HG03064 (cell line): ENCODE results near the gene ARMC2.
"Not testable (repeated sequence)": the region's sequence is repeated elsewhere in the genome, so short reads cannot be mapped to it uniquely, and the experiment has no call there.

Experiments used
- ATAC-seq: cut with Tn5 transposase; IDR thresholded peaks from one replicate; pipeline ENCODE4 v1.9.1; 2021; ENCODE audit warnings: low read depth; ENCODE audit not compliant: unreplicated experiment

The ARMC2 gene

DNA sequence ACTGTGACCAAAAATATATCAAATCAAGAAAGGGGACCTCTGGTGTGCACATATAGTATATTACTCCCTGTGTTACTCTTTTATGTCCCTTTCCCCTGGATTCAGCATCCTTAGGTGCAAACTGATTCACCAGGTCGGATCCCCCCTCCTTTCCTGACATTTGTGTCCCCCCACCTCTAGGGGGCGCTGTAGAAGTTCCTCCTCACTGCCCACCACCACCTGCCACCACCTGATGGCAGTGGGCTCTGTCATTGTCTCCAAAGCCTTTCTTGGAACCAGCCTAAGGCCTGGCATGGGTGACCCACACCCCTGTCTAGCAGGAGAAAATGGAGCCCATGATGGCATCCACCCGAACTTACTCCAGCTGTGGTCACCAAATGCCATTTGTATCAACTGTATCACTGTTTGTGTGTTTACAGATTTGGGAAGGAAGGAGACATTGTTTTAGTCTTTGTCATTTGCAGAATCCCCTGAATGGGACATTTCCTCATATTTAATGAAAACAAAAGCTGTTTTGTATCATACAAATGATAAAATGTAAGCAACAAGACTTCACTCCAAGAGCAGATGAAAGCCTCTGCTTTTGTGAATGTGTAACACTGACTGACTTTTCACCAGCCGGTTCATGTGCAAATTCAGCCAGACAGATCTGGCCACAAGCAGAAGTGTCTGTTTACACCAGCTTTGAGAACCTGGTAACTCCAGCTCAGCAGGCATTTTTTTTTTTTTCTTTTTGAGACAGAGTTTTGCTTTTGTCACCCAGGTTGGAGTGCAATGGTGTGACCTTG, 66.2 kb downstream of the ARMC2 start:
- ATAC-seq = no peak

DNA sequence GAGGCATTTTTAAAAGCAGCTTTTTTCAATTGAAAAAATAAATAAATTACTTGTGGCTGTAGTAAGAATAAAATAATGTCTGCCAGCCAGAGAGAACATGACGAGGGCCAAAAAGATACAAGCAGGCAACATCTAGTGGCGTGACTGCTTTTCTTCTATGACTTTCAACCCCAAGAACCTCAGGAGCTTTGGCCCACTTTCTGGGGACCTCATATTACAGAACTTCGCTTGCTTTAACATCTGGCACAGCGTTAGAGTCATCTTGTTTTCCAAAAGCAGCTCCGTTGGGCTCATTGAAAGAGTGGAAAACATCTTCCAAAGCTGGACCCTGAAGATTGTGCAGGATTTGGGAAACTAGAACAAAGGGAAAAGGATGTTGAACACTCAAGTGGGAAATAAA, 67.0 kb downstream of the ARMC2 start:
- ATAC-seq = no peak

DNA sequence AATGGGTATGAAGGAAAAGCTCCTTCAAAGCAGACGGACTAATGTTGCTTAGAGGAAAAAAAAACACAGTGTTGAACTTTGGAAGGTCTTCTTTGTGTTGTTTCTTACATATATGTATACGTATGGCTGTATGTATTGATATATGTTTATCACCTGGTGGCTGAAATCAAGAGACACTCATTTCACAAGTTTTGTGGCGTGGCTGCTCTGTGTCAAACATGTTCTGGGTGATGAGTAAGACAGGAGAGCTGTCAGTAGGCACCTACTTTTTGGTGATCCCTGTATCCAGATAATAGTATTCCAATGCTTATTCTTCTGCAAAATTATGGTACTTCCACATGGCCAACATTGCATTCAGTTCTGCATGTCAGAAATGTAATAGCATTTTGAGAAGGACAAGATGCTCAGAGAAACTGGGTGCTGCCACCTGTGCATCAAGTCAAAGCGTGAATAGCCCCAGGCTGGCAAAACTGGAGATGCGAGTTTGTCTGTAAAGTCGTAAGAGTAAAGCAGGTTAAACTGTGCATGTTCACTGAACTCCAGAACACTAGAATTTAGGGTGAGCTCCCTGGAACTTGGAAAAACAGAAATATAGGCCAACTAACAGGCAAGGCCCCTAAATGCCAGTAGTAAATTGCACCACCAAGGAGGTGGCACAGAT, 67.9 kb downstream of the ARMC2 start:
- no peak for ATAC-seq

DNA sequence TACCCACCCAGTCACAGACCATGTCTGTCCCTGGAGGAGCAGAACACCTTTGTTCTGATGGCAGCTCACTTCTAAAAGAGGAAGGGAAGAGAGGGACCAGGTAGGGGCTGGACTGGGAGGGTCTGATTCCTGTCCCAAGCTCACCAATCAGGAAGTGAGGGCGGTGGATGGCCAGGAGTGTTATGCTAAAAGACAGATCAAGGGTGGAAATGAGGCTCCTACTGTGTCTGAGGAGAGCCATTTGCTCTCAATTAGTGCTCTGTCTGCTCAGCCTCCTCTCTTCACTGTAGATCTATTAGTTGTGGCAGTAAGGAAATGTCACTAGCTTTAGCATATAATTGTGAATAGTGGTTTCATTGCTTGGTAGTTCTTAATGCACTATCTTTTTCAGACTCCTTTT, 72.5 kb downstream of the ARMC2 start:
- ATAC-seq = no peak

DNA sequence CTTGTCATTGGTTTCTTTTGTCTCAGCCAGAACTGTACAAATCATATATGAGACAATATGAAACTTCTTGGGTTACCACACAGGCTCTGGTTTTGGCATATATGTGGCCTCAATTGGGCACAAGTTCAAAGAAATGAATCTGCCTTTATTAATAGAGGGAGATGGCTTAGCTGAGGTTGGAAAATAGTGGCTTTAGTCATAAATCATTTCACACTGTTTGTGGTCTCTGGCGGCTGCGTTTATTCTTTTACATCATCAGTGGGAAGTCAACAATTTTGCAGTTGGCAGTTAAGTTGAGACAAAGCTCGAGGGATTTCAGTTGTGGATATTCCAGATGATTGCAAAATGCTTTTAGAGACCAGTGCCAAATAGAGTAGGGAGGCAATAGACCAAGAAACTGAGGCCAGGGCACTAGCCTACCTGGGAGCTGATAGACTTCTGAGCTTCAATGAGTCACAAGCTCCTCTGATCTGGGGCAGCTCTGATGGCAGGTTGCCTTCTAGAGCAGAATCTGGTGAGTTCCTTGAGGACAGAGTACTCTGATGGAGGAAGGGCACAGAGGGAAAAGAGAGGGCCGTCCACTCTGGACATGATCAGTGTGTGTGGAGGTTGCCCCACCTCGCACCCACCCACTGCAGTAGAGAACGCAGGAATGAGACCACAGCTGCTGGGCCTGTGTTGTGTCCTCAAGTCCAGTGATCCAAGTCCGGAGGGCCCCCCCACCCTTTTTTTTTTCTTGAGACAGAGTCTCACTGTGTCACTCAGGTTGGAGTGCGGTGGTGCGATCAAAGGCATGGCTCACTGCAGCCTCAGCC, 73.5 kb downstream of the ARMC2 start:
- ATAC-seq = no peak

DNA sequence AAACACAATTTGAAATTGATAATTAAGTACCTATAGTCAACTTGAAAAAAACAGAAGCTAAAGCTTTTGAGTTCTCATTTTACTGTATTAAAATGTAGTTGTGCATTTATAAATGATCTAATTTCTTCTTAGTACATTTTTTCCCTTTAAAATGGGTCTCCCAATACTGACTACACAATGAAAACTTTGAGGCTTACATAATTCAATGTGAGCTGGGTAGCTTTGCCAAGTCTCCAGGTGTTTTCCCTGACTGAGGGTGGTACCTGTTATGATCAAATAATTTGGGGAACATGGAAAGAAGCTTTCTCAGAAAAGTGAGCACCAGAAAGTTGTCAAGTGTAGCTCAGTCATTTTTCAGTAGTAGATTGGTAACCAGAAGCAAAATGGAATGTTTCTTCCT, 74.3 kb downstream of the ARMC2 start:
- no peak for ATAC-seq

DNA sequence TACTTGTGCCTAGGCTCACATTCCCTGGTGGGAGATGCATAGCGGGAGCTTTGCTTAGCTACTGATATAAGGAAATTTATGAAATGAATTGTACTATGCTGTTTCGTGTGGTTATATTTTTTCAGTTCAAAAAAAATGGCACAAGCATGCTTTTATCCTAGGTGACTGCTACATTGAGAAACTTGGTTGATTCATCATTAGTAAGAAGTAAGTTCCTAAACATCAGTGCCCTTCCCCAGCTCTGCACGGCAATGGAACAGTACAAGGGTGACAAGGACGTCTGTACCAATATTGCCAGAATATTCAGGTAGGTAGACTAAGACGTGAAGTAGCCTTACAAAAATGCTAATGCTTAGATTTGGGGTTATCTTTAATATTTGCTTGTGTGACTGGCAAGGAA, 79.7 kb downstream of the ARMC2 start:
- no peak for ATAC-seq

DNA sequence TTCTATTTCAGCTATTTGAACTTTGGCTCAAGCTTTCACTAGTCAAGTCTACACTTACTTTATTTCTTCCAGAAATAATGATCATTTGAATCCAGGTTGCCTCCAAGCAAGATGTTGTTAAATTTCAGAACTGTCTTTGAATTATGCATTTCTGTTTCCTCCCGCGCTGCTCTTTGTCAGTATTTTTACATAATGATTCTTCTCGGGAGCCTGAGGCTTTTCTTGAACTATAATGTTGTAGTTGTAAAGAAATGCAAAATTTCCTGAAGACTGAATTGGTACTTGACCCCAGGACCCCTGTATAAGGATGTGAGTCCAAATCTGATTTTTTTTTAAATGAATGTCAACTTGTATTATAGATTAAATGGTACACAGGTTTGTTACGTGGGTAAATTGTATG, 80.4 kb downstream of the ARMC2 start:
- no peak for ATAC-seq

DNA sequence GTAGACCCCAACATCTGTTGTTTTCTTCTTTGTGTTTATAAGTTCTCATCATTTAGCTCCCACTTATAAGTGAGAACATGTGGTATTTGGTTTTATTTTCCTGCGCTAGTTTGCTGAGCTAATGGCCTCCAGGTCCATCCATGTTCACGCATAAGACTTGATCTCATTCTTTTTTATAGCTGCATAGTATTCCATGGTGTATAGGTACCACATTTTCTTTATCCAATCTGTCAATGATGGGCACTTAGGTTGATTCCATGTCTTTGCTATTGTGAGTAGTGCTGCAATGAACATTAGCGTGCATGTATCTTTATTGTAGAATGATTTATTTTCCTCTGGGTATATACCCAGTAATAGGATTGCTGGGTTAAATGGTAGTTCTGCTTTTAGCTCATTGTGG, 82.9 kb downstream of the ARMC2 start:
- ATAC-seq = not testable (repeated sequence)

DNA sequence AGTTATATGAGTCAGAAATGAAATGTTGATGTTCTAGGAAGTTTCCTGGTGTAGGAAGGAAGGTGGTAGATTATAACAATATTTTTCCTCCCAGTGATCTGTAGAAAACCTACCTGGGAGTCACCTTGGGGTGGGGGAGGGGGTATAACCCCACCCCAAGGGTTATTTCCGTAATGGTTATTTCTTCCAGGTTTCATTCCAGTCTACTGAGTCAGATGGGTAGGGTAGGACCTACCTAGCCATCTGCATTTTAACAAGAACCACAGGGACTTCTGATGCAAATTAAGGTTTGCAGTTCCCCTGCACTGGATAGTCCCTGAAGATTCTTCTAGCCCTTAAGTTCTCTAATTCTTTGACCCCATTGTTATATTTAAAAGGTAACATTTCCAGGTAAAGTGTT, 88.9 kb downstream of the ARMC2 start:
- no peak for ATAC-seq

DNA sequence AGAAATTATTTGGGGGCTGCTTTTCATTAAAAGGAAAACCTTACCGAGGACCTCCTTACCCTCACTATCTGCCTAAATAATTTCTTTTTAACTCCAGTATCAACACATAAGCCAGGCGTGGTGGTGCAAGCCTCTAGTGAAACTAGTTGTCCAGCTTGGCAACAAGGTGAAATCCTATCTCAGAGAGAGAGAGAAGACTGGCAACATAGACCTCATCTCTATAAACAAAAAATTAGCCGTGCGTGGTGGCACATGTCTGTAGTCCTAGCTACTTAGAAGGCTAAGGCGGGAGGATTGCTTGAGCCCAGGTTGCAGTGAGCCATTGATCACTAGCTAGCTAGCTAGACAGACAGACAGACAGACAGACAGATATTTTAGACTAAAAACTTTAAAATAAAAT, 92.5 kb downstream of the ARMC2 start:
- no peak for ATAC-seq

DNA sequence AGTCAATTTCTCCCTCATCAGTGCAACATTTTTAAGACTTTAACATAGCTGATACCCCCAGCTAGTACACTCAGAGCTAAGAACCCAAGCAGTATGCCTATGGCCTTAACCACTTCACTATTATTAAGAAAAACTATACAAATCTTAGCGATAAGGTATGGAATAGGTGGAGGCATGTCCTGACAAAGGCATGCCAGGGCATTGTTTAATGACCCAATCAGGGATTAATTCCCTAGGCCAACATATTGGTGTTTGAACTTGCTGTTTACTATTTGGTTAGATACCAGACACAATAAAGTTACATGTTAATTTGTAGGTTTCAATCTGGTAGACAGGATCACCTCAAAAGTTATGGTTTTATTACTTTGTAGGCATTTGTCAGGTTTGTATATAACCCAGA, 93.1 kb downstream of the ARMC2 start:
- ATAC-seq = no peak

DNA sequence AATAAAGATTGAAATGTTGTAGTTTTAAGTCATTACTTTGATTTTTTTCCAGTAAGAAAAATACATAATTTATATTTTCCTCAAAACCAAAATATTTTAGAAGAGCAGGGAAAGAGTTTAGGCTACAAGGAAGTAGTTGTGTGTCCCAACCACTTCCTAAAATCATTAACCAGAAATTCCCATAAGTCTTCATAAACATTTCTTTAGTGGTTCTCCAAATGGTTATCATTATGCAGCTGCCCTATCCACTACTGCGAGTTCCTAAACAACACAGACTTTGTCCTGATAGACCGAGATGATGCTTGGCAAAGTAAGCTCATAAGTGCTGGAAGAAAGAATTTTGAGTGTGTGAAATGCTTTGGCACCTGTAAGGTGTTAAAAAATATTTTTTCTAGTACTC, 93.6 kb downstream of the ARMC2 start:
- no peak for ATAC-seq

DNA sequence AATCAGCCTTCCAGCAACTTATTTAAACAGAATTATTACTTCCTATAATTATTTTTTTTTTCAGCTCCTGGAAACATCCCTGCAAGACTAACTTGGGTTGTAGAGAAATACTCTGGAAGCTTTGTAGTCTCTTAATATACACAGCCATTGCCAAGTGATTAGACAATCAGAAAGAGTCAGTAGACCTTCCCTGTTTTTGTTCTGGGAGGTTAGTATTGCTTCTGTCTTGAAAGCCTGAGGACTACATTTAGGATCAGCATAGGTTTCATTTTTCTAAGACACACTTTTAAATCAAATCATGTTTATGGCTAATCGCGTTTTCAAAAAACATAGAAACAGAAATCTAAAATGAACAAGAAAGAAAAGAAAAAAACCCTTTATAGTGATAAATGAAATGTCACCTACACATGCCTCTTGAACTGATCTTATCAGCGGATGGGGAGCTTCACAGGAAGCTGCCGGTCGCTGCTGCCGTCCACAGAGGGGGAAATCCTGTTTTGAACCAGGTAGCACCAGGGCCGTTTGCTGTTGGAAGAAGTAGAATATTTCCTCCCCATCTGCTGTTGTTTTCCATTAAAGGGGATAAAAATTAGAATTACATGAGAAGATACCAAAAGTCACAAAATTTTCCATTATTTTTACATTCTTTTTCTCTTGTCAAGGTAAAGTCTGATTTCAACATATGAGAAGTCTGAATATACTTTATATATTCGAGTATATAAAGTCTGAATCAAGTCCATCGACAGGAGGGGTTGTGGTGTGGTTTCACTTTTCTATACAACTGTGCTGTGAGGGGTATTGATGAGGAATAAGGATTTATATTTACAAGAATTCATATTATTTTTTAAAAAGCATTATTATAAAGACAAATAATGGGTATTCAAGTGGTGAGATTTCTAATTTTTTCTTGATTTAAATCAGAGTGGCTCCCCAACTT, 94.6 kb downstream of the ARMC2 start:
- no peak for ATAC-seq

DNA sequence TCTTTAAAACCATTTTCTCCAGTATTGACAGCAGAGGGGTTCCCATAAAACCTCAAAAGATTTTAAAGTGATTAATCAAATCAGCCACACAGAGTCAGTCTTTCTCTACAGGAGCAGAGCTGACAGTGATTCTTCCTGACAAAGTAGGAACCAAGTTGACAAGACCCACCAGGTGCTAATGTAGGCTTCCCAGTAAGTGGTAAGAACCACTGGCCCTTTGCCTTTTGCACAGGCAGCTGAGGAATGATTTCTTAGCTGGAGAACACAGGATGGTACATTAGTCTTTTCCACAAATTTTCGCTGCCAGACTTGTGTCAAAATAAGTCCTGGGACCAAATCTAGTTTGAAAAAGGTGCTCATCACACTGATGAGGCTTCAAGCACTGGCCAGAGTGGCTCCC, 95.8 kb downstream of the ARMC2 start:
- no peak for ATAC-seq

DNA sequence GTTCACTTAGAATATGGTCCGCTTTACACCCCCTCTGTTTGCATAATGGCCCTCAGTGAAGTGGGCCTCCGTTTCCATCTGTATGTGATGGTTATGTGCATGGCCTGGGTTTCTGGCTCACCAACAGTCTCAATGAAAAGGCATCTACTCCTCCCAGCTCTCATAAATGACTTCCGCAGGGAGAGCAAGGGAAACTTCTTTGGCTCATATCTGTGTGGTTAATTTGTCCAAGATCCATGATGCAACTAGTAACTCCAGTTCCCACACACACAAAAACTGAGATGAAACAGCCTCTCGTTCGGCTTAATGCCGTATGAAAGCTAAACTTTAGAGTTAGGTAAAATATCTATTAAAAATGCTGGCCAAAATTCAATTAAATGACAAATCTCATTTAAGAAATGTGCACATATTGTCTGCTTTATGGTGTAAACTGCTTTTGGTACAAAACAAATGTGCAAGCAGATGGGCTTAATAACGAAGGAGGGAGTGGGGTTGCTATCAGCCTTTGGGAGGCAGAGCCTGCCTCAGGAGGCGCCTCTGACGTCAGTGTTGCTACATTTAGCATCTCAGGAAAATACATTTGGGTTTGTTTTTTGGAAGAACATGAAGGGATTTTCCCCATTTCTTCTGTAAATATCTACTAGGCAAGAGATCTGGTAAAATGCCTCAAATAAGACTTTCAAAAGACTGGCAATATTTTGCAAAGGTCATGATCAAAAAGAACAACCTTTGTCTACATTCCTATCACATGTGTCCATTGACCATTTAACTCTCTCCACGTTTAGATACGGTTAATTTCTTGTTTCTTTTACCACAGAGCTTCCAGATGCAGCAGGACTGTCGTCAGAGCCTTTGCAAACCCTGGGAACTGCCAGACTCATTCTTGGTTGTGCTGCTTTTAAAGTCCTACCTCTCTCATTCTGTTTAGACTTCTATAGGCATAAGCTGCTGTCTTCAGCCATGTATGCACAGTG, 96.8 kb downstream of the ARMC2 start:
- ATAC-seq = no peak

DNA sequence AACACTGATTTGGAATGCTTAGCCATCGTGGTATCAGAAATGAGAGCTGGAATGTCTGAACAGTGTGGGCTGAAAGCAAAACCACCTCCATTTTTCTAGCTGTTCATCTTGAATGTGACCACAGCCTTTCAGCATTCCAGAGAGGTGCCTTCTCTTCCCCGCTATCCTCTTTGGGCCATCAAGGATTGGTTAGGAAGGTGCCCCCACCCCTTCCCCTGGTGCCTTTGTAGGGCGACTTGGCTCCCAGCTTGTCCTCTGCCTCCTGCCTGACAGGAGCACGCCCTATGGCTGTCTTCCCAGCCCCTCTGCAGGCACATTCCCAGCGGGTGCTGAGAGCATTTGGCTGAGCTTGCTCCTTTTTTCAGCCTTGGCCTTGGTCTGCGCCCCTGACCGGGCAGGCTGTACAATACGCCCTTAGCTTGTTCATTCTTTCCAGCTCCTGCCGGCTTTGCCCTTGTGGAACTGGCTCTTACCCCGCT, 97.5 kb downstream of the ARMC2 start:
- ATAC-seq = no peak

DNA sequence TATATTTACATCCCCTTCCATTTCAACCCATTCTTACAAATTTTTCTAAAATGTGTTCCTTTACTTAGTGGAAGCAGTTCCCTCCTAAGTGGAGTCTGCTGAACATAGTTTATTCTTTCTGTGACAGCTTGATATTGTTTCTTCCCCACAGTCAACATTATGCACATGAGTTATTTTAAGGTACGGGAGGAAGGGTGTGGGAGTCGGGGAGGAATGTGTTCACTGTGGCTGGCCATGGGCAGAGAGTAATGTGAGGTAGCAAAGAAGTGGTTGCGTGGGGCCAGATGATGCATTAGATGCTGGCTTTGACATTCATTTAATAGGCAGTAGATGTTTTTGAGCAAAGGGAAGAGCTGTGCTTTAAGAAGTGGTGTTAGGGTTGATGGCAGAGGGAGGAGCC, 98.5 kb downstream of the ARMC2 start:
- ATAC-seq = no peak
